Measurements from ENCODE around the gene COMMD2. TPM values are rescaled to one million over a fixed set of nuclear protein-coding genes. Genes with fewer than 3 reads are reported as not detected.

Gene COMMD2
- total and polyA plus RNA-seq, 2 donors (not counting 1 experiment from before 2014, with no cell fraction given): 15.0 to 45.1 TPM

GRCh38 chr3:149753717-149754116 is 1.4 kb upstream of the COMMD2 start:
- no peak for TF ChIP-seq EZH2 (IDR thresholded peaks at IDR 0.05; ENCODE audit: borderline replicate concordance, insufficient read depth, low read depth, low read length, poor library complexity, severe bottlenecking)
- no peak for TF ChIP-seq CTCF (IDR thresholded peaks at IDR 0.05)

DNA sequence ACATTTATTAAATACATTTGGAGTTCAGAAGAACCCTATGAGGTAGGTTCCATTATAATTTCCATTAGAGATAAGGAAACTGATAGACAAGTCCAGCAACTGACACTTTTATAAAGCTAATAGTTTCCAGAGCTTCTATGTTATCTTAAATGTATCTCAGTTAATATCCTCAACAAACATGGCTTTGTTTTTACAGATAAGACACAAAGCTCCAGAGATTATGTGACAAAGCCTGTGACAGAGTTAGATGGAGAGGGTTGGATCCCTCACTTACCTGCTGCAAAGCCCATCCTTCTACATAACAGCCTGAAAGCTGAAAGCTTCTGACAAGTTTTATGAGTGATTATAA is 473 bp upstream of the COMMD2 start:
- H3K79me2 ChIP-seq (ENCODE audit: control insufficient read depth, insufficient read depth, low read length): no peaks in the 10 kb centered on the region
- peaks cover 0 to 16% of the 10 kb centered on the region in 2 experiments for H3K36me3 ChIP-seq (replicated peaks in 1 of 2; ENCODE audit: control extremely low read depth in 1 of 2, control insufficient read depth in 1 of 2, extremely low read depth in 1 of 2, insufficient read depth in 2 of 2, low read length in 1 of 2)
- POLR2A ChIA-PET: interaction anchor here (0.9 kb wide), 1 partner anchor 62 kb away, joined by 3 read pairs; no protein-coding TSS in a partner anchor
- H3K9me3 ChIP-seq (ENCODE audit: control extremely low read depth in 1 of 3, control insufficient read depth in 2 of 3, insufficient read depth in 1 of 3, low read length in 2 of 3): no peaks in the 10 kb centered on the region
- H2AFZ ChIP-seq (ENCODE audit: insufficient read depth, low read depth, low read length, poor library complexity, severe bottlenecking): peak overlapping the region; percentile 89
- intact Hi-C loops (cut with micrococcal nuclease): loop anchor here (1.0 to 5.0 kb wide), 2 partner anchors 61 to 220 kb away; partner anchors contain the start of genes PFN2 and RNF13
- no peaks in the 10 kb centered on the region for H4K20me1 ChIP-seq (ENCODE audit: control insufficient read depth, insufficient read depth, low read length, poor library complexity, severe bottlenecking)
- peak overlapping the region; percentile 96 for H3K27ac Mint-ChIP-seq
- H3K9me3 Mint-ChIP-seq (ENCODE audit: insufficient read depth): no peaks in the 10 kb centered on the region
- peak overlapping the region; percentile 65 to 84 for H3K27ac ChIP-seq (ENCODE audit: low read length in 2 of 2)
- H3K4me1 ChIP-seq (ENCODE audit: control insufficient read depth in 2 of 2, insufficient read depth in 2 of 2, low read length in 2 of 2): peaks cover 11 to 15% of the 10 kb centered on the region in 2 donors
- TF ChIP-seq EZH2 (IDR thresholded peaks at IDR 0.05; ENCODE audit: borderline replicate concordance, insufficient read depth, low read depth, low read length, poor library complexity, severe bottlenecking) (no peak), CTCF (IDR thresholded peaks at IDR 0.05) (peak; percentile 1)
- H3K4me3 Mint-ChIP-seq: peak overlapping the region; percentile 98
- ATAC-seq (ENCODE audit: low read depth): no peak
- H3K4me3 ChIP-seq (ENCODE audit: control extremely low read depth in 1 of 5, extremely low read depth in 1 of 5, insufficient read depth in 1 of 5, low read depth in 2 of 5, low read length in 4 of 5): peak overlapping the region; percentile 69 to 92 (median 83)
- H3K4me1 Mint-ChIP-seq: peaks cover 27% of the 10 kb centered on the region
- H3K9ac ChIP-seq (ENCODE audit: low read length): peak overlapping the region; percentile 83
- H3K27me3 Mint-ChIP-seq: peaks cover 6% of the 10 kb centered on the region
- CTCF ChIA-PET: interaction anchor here (1.0 to 3.1 kb wide), 10 partner anchors 11 to 59 kb away, joined by 3 to 17 read pairs (median 4); no protein-coding TSS in a partner anchor
- H3K27me3 ChIP-seq (replicated peaks in 1 of 4; ENCODE audit: control extremely low read depth in 1 of 4, control insufficient read depth in 3 of 4, insufficient read depth in 4 of 4, low read length in 3 of 4): no peaks in the 10 kb centered on the region
- H3K4me2 ChIP-seq (replicated peaks; ENCODE audit: low read depth, low read length, poor library complexity, severe bottlenecking): peak overlapping the region; percentile 74
- DNase-seq: no peak

More at GRCh38 chr3:149753717-149754116, 1.4 kb upstream of the COMMD2 start:
- H2AFZ ChIP-seq (ENCODE audit: insufficient read depth, low read depth, low read length, poor library complexity, severe bottlenecking): peak overlapping the region; percentile 89
- H3K9me3 Mint-ChIP-seq (ENCODE audit: insufficient read depth): no peaks in the 10 kb centered on the region
- peaks cover 11% of the 10 kb centered on the region for H3K27me3 Mint-ChIP-seq
- H3K4me1 ChIP-seq (ENCODE audit: control insufficient read depth in 2 of 2, insufficient read depth in 2 of 2, low read length in 2 of 2): peaks cover 11 to 15% of the 10 kb centered on the region in 2 donors
- peaks cover 0 to 3% (median 0%) of the 10 kb centered on the region in 4 experiments for H3K27me3 ChIP-seq (replicated peaks in 1 of 4; ENCODE audit: control extremely low read depth in 1 of 4, control insufficient read depth in 3 of 4, insufficient read depth in 4 of 4, low read length in 3 of 4)
- H3K27ac ChIP-seq (ENCODE audit: low read length in 2 of 2): no peak overlapping the region
- peak overlapping the region; percentile 98 for H3K4me3 Mint-ChIP-seq
- ChIA-PET CTCF (interaction anchor here (3.1 kb wide), 1 partner anchor 14 kb away, joined by 12 read pairs; no protein-coding TSS in a partner anchor), POLR2A (no interaction called here)
- H3K27ac Mint-ChIP-seq: no peak overlapping the region
- H3K4me3 ChIP-seq (ENCODE audit: control extremely low read depth in 1 of 5, extremely low read depth in 1 of 5, insufficient read depth in 1 of 5, low read depth in 2 of 5, low read length in 4 of 5): no peak overlapping the region
- no peaks in the 10 kb centered on the region for H3K9me3 ChIP-seq (ENCODE audit: control extremely low read depth in 1 of 3, control insufficient read depth in 2 of 3, insufficient read depth in 1 of 3, low read length in 2 of 3)
- no peak overlapping the region for H3K4me2 ChIP-seq (replicated peaks; ENCODE audit: low read depth, low read length, poor library complexity, severe bottlenecking)
- intact Hi-C loops (cut with micrococcal nuclease): loop anchor here (5.0 kb wide), 1 partner anchor 219 kb away; the partner anchor contains the start of gene PFN2
- no peaks in the 10 kb centered on the region for H3K79me2 ChIP-seq (ENCODE audit: control insufficient read depth, insufficient read depth, low read length)
- DNase-seq: no peak
- peaks cover 0 to 6% of the 10 kb centered on the region in 2 experiments for H3K36me3 ChIP-seq (replicated peaks in 1 of 2; ENCODE audit: control extremely low read depth in 1 of 2, control insufficient read depth in 1 of 2, extremely low read depth in 1 of 2, insufficient read depth in 2 of 2, low read length in 1 of 2)
- peaks cover 27% of the 10 kb centered on the region for H3K4me1 Mint-ChIP-seq
- no peak overlapping the region for H3K9ac ChIP-seq (ENCODE audit: low read length)
- no peak for ATAC-seq (ENCODE audit: low read depth)
- no peaks in the 10 kb centered on the region for H4K20me1 ChIP-seq (ENCODE audit: control insufficient read depth, insufficient read depth, low read length, poor library complexity, severe bottlenecking)
